SK-N-SH treated with all-trans-retinoic acid at 6 μM for 48 hours (cell line): ENCODE measurements around the gene VAC14.

Source experiments
- ATAC-seq: fragments of 200-7000 bp; cut with Tn5 transposase; 3 replicates; pipeline ENCODE4 v1.9.1; 2020; ENCODE audit warnings: mild to moderate bottlenecking, moderate library complexity
- ARNTL ChIP-seq: fragments of 450-650 bp; formaldehyde crosslinking; IDR thresholded peaks from 2 replicates; pipeline ENCODE4 v1.5.0; 2020; ENCODE audit warnings: low read depth, mild to moderate bottlenecking, moderate library complexity, borderline replicate concordance
- BACH2 ChIP-seq: fragments of 250-450 bp; sonication (Bioruptor Pico); IDR thresholded peaks from 2 replicates; pipeline ENCODE4 v1.9.0; 2021; ENCODE audit warnings: mild to moderate bottlenecking, borderline replicate concordance
- CREB5 ChIP-seq: fragments of 250-450 bp; sonication (Bioruptor Pico); IDR thresholded peaks from 2 replicates; pipeline ENCODE4 v1.5.1; 2020; ENCODE audit warnings: low read depth, mild to moderate bottlenecking, moderate library complexity
- CSDC2 ChIP-seq: fragments of 250-450 bp; sonication (Bioruptor Pico); IDR thresholded peaks from 2 replicates; pipeline ENCODE4 v1.5.0; 2020; ENCODE audit warnings: mild to moderate bottlenecking, moderate library complexity
- CSRNP3 ChIP-seq: fragments of 250-450 bp; sonication (Bioruptor Pico); IDR thresholded peaks from 2 replicates; pipeline ENCODE4 v1.5.1; 2021; ENCODE audit warnings: mild to moderate bottlenecking, moderate library complexity
- ESRRG ChIP-seq: fragments of 250-450 bp; sonication (Bioruptor Pico); IDR thresholded peaks from 2 replicates; pipeline ENCODE4 v1.6.1; 2021; ENCODE audit warnings: mild to moderate bottlenecking
- GLIS3 ChIP-seq: fragments of 250-450 bp; sonication (Bioruptor Pico); IDR thresholded peaks from 2 replicates; pipeline ENCODE4 v1.5.0; 2020; ENCODE audit warnings: mild to moderate bottlenecking, moderate library complexity
- ISL1 ChIP-seq: fragments of 250-450 bp; sonication (Bioruptor Pico); IDR thresholded peaks from 2 replicates; pipeline ENCODE4 v2.1.2; 2022; ENCODE audit warnings: mild to moderate bottlenecking, moderate library complexity
- OSR1 ChIP-seq: fragments of 250-450 bp; sonication (Bioruptor Pico); IDR thresholded peaks from 2 replicates; pipeline ENCODE4 v1.8.0; 2022; ENCODE audit warnings: moderate library complexity, mild to moderate bottlenecking, inconsistent platforms
- PATZ1 ChIP-seq: fragments of 250-450 bp; sonication (Bioruptor Pico); IDR thresholded peaks from 2 replicates; pipeline ENCODE4 v1.8.0; 2020; ENCODE audit warnings: mild to moderate bottlenecking, moderate library complexity, borderline replicate concordance
- PPARA ChIP-seq: fragments of 250-450 bp; sonication (Bioruptor Pico); IDR thresholded peaks from 2 replicates; pipeline ENCODE4 v1.5.0; 2020; ENCODE audit warnings: mild to moderate bottlenecking, borderline replicate concordance
- RARB ChIP-seq: fragments of 250-450 bp; sonication (Bioruptor Pico); IDR thresholded peaks from 2 replicates; pipeline ENCODE4 v1.8.0; 2021; ENCODE audit warnings: mild to moderate bottlenecking, moderate library complexity
- SNAI2 ChIP-seq: fragments of 250-450 bp; sonication (Bioruptor Pico); IDR thresholded peaks from 2 replicates; pipeline ENCODE4 v1.5.0; 2020; ENCODE audit warnings: mild to moderate bottlenecking, moderate library complexity
- TCF4 ChIP-seq: fragments of 250-450 bp; sonication (Bioruptor Pico); IDR thresholded peaks from 2 replicates; pipeline ENCODE4 v1.8.0; 2021; ENCODE audit warnings: mild to moderate bottlenecking, moderate library complexity, borderline replicate concordance
- TOX ChIP-seq: fragments of 250-450 bp; sonication (Bioruptor Pico); IDR thresholded peaks from 2 replicates; pipeline ENCODE4 v1.8.0; 2021; ENCODE audit warnings: mild to moderate bottlenecking, moderate library complexity, borderline replicate concordance
- TSHZ2 ChIP-seq: fragments of 250-450 bp; sonication (Bioruptor Pico); IDR thresholded peaks from 2 replicates; pipeline ENCODE4 v1.5.0; 2020; ENCODE audit warnings: mild to moderate bottlenecking, moderate library complexity
- ZC3H10 ChIP-seq: fragments of 250-450 bp; sonication (Bioruptor Pico); IDR thresholded peaks from 2 replicates; pipeline ENCODE4 v1.5.1; 2021; ENCODE audit warnings: mild to moderate bottlenecking, moderate library complexity
- ZFP3 ChIP-seq: fragments of 250-450 bp; sonication (Bioruptor Pico); IDR thresholded peaks from 2 replicates; pipeline ENCODE4 v1.5.0; 2020; ENCODE audit warnings: mild to moderate bottlenecking, moderate library complexity
- ZFP30 ChIP-seq: fragments of 450-650 bp; formaldehyde crosslinking; IDR thresholded peaks from 2 replicates; pipeline ENCODE4 v1.5.0; 2022; ENCODE audit warnings: mild to moderate bottlenecking, moderate library complexity
- ZNF565 ChIP-seq: fragments of 450-650 bp; formaldehyde crosslinking; conservative IDR thresholded peaks from 2 replicates; pipeline ENCODE4 v1.5.0; 2020; ENCODE audit warnings: low read depth, mild to moderate bottlenecking, moderate library complexity
- ZNF70 ChIP-seq: fragments of 450-650 bp; formaldehyde crosslinking; IDR thresholded peaks from 2 replicates; pipeline ENCODE4 v1.5.0; 2020; ENCODE audit warnings: mild to moderate bottlenecking, moderate library complexity
- ZNF8 ChIP-seq: fragments of 450-650 bp; formaldehyde crosslinking; IDR thresholded peaks from 2 replicates; pipeline ENCODE4 v1.5.0; 2020; ENCODE audit warnings: mild to moderate bottlenecking, moderate library complexity
- TF ChIP-seq, protein P1 (sequence below): fragments of 250-450 bp; sonication (Bioruptor Pico); IDR thresholded peaks from 2 replicates; pipeline ENCODE4 v1.8.0; 2021; ENCODE audit warnings: low read depth, mild to moderate bottlenecking, moderate library complexity, borderline replicate concordance

The VAC14 gene

GRCh38 chr16:70804153-70804733, 3.3 kb upstream of the VAC14 start:
- no peak for ATAC-seq
- TF ChIP-seq, protein P1, sequence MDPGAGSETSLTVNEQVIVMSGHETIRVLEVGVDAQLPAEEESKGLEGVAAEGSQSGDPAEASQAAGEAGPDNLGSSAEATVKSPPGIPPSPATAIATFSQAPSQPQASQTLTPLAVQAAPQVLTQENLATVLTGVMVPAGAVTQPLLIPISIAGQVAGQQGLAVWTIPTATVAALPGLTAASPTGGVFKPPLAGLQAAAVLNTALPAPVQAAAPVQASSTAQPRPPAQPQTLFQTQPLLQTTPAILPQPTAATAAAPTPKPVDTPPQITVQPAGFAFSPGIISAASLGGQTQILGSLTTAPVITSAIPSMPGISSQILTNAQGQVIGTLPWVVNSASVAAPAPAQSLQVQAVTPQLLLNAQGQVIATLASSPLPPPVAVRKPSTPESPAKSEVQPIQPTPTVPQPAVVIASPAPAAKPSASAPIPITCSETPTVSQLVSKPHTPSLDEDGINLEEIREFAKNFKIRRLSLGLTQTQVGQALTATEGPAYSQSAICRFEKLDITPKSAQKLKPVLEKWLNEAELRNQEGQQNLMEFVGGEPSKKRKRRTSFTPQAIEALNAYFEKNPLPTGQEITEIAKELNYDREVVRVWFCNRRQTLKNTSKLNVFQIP (CRISPR knock-in tag), result no peak
- TF ChIP-seq ARNTL (CRISPR knock-in tag) (no peak), ESRRG (CRISPR knock-in tag) (no peak)

DNA sequence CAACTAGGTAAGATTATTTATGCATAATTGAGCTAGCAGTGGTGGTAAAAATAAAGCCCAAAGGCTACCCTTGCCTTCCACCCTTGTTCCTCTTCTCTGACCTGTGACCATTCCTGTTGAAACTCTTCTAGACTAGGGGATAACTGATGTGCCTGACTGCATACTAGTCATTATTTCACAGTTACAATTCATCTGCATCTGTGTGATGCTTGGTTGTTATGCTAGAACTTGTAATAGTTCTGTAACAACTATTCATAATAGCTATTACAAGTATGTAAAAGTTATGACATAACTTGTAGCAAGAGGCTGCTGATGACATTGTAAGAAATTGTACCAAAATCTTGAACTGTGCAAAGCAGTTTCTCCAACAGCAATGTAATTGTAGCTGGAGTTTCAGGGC, 2.4 kb upstream of the VAC14 start:
- TF ChIP-seq CSRNP3 (CRISPR knock-in tag) (no peak), BACH2 (no peak), OSR1 (no peak), ISL1 (CRISPR knock-in tag) (no peak), ARNTL (CRISPR knock-in tag) (no peak), RARB (no peak), ESRRG (CRISPR knock-in tag) (no peak), ZNF70 (CRISPR knock-in tag) (no peak), ZFP3 (CRISPR knock-in tag) (no peak), TCF4 (CRISPR knock-in tag) (no peak), ZC3H10 (CRISPR knock-in tag) (no peak), GLIS3 (no peak), PPARA (CRISPR knock-in tag) (no peak), ZNF8 (CRISPR knock-in tag) (no peak), ZFP30 (CRISPR knock-in tag) (no peak), SNAI2 (CRISPR knock-in tag) (no peak), CSDC2 (CRISPR knock-in tag) (no peak), ZNF565 (CRISPR knock-in tag) (no peak), CREB5 (CRISPR knock-in tag) (no peak)
- TF ChIP-seq, protein P1 (CRISPR knock-in tag), result no peak

GRCh38 chr16:70801611-70802010, 653 bp upstream of the VAC14 start:
- ATAC-seq, result no peak
- TF ChIP-seq TOX (CRISPR knock-in tag) (no peak), ZC3H10 (CRISPR knock-in tag) (no peak), BACH2 (no peak), TSHZ2 (no peak), ARNTL (CRISPR knock-in tag) (no peak), ZNF70 (CRISPR knock-in tag) (no peak), CSDC2 (CRISPR knock-in tag) (no peak), PPARA (CRISPR knock-in tag) (no peak), PATZ1 (CRISPR knock-in tag) (no peak), ZNF8 (CRISPR knock-in tag) (no peak)
- TF ChIP-seq, protein P1 (CRISPR knock-in tag), result no peak
- TF ChIP-seq, all 23 proteins: peak for 0

More for the DNA sequence above, 2.4 kb upstream of the VAC14 start:
- no peak for ATAC-seq
